RWPE2 (cell line): ENCODE data around the gene PRM3.

ENCODE experiments used
- ATAC-seq: fragments of 200-7000 bp; cut with Tn5 transposase; 3 replicates; pipeline ENCODE4 v1.9.1; 2021; ENCODE audit warnings: low read depth
- DNase-seq: peaks from one replicate; pipeline ENCODE4 v3.0.0-alpha.2; 2020; ENCODE audit warnings: low spot score
- H3K27ac ChIP-seq: fragments of 450-650 bp; 2 replicates; pipeline ENCODE4 v1.5.1; 2017; ENCODE audit warnings: mild to moderate bottlenecking; ENCODE audit not compliant: poor library complexity, severe bottlenecking
- H3K27me3 ChIP-seq: fragments of 250-450 bp; sonication (Bioruptor Pico); 2 replicates; pipeline ENCODE4 v1.5.1; 2021; ENCODE audit warnings: mild to moderate bottlenecking, moderate library complexity; ENCODE audit not compliant: insufficient read depth, poor library complexity, severe bottlenecking
- H3K36me3 ChIP-seq: fragments of 250-450 bp; sonication (Bioruptor Pico); 2 replicates; pipeline ENCODE4 v1.5.1; 2020; ENCODE audit warnings: low read depth, mild to moderate bottlenecking, moderate library complexity
- H3K4me1 ChIP-seq: fragments of 250-450 bp; sonication (Bioruptor Pico); 2 replicates; pipeline ENCODE4 v1.5.1; 2021; ENCODE audit warnings: mild to moderate bottlenecking, moderate library complexity; ENCODE audit not compliant: insufficient read depth, poor library complexity, severe bottlenecking
- H3K4me3 ChIP-seq: fragments of 250-450 bp; sonication (Bioruptor Pico); 2 replicates; pipeline ENCODE4 v1.5.1; 2021; ENCODE audit warnings: mild to moderate bottlenecking, moderate library complexity; ENCODE audit not compliant: severe bottlenecking
- H3K9me3 ChIP-seq: fragments of 250-450 bp; sonication (Bioruptor Pico); 2 replicates; pipeline ENCODE4 v1.5.1; 2021; ENCODE audit warnings: mild to moderate bottlenecking, moderate library complexity; ENCODE audit not compliant: severe bottlenecking
- CTCF ChIP-seq: fragments of 450-650 bp; IDR thresholded peaks from one replicate; pipeline ENCODE4 v1.5.1; 2017; ENCODE audit warnings: mild to moderate bottlenecking, moderate library complexity; ENCODE audit not compliant: poor library complexity, severe bottlenecking

Gene PRM3

GRCh38 chr16:11224894-11225676 lies 48.3 kb downstream of the PRM3 start:
- H3K36me3 ChIP-seq: no peaks in the 10 kb centered on the region
- peak; percentile 25; the same call in 1 of the 3 replicates for ATAC-seq
- H3K27me3 ChIP-seq: no peaks in the 10 kb centered on the region
- no peak for TF ChIP-seq CTCF
- no peak for DNase-seq
- no peak overlapping the region for H3K4me3 ChIP-seq
- no peaks in the 10 kb centered on the region for H3K4me1 ChIP-seq
- H3K9me3 ChIP-seq: no peaks in the 10 kb centered on the region
- no peak overlapping the region for H3K27ac ChIP-seq

GRCh38 chr16:11224096-11224893 lies 49.1 kb downstream of the PRM3 start:
- no peak for ATAC-seq
- H3K36me3 ChIP-seq: no peaks in the 10 kb centered on the region
- H3K27me3 ChIP-seq: no peaks in the 10 kb centered on the region
- no peak for DNase-seq
- H3K9me3 ChIP-seq: no peaks in the 10 kb centered on the region
- no peak overlapping the region for H3K27ac ChIP-seq
- H3K4me1 ChIP-seq: no peaks in the 10 kb centered on the region
- H3K4me3 ChIP-seq: no peak overlapping the region
- TF ChIP-seq CTCF: no peak
